NCI-H1436 (cell line): ENCODE measurements around the gene CDY1B.
"Not testable (repeated sequence)": the region's sequence is repeated elsewhere in the genome, so short reads cannot be mapped to it uniquely, and the experiment has no call there.

ENCODE experiments used
- DNase-seq: peaks from one replicate; lab custom pipeline; 2025; lab: John Stamatoyannopoulos, UW

The CDY1B gene, protein sequence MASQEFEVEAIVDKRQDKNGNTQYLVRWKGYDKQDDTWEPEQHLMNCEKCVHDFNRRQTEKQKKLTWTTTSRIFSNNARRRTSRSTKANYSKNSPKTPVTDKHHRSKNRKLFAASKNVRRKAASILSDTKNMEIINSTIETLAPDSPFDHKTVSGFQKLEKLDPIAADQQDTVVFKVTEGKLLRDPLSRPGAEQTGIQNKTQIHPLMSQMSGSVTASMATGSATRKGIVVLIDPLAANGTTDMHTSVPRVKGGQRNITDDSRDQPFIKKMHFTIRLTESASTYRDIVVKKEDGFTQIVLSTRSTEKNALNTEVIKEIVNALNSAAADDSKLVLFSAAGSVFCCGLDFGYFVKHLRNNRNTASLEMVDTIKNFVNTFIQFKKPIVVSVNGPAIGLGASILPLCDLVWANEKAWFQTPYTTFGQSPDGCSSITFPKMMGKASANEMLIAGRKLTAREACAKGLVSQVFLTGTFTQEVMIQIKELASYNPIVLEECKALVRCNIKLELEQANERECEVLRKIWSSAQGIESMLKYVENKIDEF

DNA sequence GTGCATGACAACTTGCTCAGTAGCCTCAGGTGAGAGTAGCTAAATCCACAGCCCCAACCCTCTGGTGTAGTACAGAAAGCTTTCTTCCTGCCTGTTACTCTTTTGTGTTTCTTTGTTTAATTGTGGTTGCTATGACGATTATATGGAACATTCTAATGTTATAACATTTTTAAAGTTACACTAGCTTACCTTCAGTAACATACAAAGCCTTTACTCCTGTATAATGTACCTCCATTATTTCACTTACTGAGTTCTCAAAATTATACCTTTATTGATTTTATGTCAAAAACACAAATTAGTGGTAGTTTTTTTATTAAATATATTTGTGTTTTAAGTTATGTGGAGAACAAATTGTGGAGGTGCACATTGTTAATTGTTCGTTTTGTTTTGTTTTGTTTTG lies at the start of gene CDY1B:
TSS of gene CDY1B (minus strand) at position 101 of the 400 bp plus-strand sequence. CDS start 331 bp downstream, outside the sequence.
- not testable (repeated sequence) for DNase-seq

DNA sequence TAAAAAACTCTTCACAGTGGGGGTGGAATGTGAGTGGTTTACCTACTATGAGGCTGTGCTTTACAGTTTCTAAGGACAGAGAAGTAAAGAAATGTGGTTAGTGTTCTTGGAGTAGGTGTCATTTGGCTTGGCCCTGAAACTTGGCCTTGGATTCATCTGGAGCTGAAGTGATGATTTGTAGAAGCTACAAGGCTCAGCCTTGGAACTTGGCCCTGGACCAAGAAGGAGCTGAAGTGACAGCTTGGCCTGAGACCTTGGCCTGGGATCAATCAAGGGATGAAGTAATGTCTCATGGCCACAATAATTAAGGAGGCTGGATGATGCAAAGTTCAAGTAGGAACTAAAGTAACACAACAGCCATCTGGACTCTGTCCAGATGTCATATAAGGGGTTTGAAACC lies 1.7 kb upstream of the CDY1B start:
- not testable (repeated sequence) for DNase-seq

DNA sequence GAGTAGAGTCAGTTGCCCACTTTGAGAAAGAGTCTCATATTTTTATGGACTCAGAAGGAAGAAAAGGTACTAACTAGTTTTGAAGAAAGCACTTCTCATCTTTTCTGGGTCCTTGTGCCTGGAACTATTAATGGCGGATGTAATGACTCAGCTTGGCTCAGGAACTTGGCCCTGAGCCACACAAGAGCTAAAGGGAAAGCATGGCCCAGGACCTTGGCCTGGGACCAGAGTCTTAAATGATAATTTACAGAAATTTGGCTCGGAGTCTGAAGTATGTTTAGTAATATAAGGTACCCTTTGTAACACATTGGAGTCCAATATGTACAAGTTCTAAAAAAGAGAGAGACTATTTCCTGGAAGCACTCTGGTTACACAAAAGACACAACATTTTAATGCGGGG lies 4.6 kb downstream of the CDY1B start:
- DNase-seq: not testable (repeated sequence)

DNA sequence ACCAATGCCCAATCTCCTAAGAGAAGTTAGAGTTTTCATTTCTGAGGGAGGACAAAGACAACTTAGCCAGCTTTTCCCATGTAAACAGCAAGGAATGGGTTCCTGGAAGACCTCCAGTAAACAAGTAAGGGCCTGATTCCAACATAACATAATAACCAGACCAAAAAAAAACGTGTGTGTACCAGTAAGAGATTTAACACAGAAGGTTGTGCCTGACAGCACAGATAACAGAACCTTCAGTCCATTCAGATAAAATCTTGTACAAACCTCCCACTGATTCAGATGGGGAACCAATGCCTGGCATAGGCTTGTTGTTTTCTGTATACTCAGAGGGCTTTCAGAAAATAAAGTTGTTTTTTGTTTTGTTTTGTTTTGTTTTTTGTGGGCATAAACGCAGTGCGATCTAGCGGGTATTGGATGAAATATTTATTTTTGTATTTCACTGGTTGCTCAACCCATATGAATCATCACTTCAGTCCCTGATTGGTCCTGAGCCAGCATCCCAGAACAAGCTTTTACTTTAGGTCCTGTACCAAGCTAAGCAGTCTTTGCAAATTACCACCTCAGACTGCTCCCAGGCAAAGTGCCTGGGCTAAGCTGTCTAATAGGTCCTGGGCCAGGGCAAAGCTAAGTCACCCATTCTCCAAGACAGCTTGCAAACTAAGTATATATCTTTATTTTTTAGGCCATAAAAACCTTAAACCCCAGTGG lies 8.7 kb downstream of the CDY1B start:
- DNase-seq: not testable (repeated sequence)

DNA sequence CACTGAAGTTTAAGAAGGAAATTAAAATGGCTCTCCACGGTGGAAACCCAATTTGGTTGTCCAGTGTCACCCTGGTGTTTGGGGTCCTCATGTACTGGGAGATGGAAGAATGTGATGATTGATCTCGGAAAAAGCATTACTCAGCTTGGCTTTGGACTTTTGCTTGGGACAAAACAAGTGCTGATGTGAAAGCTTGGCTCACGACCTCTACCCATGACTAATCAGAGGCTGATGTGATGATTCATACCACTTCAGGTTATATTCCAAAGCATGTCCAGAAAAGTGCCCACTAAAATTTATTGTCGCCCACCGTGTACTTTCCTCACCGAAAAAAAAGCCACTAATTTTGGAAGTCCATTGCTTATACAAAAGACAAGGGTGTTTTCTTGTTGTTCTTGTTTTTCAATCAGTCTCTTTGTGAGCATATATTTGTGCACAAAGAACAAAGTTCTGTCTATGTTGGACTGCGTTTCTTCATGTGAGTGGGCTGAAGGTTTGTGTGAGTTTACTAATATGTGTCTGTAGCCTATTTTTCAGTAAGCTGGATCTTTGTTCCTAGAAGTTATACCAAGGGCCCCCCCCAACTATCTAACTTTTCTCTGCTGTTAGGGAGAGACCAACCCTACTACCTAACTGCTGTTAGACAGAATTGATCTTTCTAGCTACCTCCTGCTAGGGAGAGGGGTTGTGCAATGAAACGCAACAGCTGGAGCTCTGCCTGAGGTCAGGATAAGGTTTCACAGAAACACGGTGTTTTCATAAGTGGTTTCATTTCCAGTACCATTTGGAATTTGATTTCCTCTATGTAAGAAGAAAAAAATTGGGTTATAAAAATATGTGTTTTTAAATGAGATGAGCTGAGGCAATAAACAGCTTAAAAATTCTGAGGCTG lies 21.4 kb downstream of the CDY1B start:
- DNase-seq: not testable (repeated sequence)
